Measurements from ENCODE around the gene MED12L.

Gene MED12L

GRCh38 chr3:151259664-151260063, 174.2 kb downstream of the MED12L start:
- Mint-ChIP-seq H3K36me3 (no peaks in the 10 kb centered on the region), H3K4me1 (peaks cover 2% of the 10 kb centered on the region), H3K27me3 (peaks cover 10% of the 10 kb centered on the region), H3K27ac (no peak overlapping the region), H3K9me3 (no peaks in the 10 kb centered on the region), H3K4me3 (no peak overlapping the region)
- no peak for ATAC-seq

DNA sequence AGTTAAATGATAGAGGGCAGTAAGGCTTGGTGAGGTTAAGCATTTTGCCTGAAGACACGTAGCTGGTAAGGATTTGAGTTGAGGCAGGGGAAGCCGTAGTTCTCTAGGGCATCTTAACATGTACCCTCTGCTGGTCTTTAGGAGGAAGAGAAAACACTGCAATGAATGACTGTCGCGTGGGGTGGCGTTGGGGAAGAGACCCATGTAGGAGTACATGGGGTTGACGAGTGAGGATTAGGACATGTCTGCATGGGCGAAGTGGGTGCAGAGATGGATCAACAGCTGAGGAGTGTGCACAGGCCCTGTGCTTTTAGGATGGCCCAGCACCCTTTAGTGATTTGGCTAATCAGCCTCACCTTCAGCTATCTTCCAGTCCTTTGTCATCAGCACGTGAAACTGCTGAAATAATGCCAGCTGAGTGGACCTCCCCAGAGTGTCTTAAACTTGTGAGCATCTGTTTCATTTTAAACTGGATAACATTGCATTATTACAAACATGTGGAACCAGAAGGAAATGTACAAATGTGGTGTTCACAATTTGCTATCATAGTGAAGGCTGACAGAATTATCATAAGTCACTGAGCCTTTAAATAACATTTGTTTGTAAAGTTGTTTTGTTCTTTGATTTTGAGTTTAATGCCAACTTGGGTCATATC, 177.5 kb downstream of the MED12L start:
- Mint-ChIP-seq H3K4me3 (no peak overlapping the region), H3K4me1 (peaks cover 23% of the 10 kb centered on the region), H3K9me3 (no peaks in the 10 kb centered on the region), H3K27ac (no peak overlapping the region), H3K27me3 (peaks cover 10% of the 10 kb centered on the region), H3K36me3 (no peaks in the 10 kb centered on the region)
- no peak for ATAC-seq

GRCh38 chr3:151264605-151265004, 179.1 kb downstream of the MED12L start:
- peaks cover 36% of the 10 kb centered on the region for H3K4me1 Mint-ChIP-seq
- ATAC-seq: no peak
- peaks cover 10% of the 10 kb centered on the region for H3K27me3 Mint-ChIP-seq
- H3K27ac Mint-ChIP-seq: peak overlapping the region; percentile 90
- no peak overlapping the region for H3K4me3 Mint-ChIP-seq
- no peaks in the 10 kb centered on the region for H3K36me3 Mint-ChIP-seq
- H3K9me3 Mint-ChIP-seq: no peaks in the 10 kb centered on the region

DNA sequence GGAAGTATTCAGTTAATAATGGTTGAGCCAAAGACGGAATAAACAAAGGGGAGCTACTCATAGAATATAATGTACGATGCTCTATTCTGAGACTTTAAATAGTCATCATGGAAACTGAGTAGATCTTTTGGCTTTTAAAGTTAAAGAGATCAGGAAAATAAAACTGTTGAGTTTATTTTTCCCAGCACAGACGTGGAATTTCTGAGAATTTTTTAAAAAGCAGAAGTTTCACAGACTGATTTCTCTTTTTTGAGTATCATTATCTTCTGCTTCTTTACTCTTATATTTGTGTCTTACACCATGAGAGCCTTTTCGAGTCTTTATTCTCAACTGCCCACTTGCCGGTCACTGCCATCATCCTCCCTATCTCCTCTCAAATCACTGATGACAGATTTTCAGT, 179.7 kb downstream of the MED12L start:
- Mint-ChIP-seq H3K36me3 (no peaks in the 10 kb centered on the region), H3K27ac (peak overlapping the region; percentile 90), H3K4me1 (peaks cover 42% of the 10 kb centered on the region), H3K9me3 (no peaks in the 10 kb centered on the region), H3K4me3 (no peak overlapping the region), H3K27me3 (peaks cover 10% of the 10 kb centered on the region)
- no peak for ATAC-seq

DNA sequence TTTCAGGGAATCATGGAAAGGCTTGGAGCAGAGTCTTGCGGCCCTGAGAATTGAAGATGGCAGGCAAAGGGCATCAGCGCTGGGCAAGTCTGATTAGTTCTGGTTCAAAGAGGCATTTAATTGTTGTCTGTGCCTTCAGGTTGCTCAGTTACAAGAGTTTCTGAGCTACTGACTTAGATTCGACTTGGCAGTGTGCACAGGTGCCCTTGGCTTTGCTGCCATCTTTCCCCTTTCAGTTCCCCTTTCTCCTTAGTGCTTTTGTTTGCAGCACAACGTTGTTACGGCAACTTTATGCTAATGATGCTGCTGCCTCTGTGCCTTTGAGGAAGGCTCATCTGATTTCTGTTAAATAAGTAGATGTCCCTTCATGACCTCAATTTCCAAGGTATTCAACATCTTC, 180.4 kb downstream of the MED12L start:
- H3K36me3 Mint-ChIP-seq: no peaks in the 10 kb centered on the region
- H3K27me3 Mint-ChIP-seq: peaks cover 4% of the 10 kb centered on the region
- peaks cover 43% of the 10 kb centered on the region for H3K4me1 Mint-ChIP-seq
- H3K9me3 Mint-ChIP-seq: no peaks in the 10 kb centered on the region
- H3K27ac Mint-ChIP-seq: peak overlapping the region; percentile 90
- no peak overlapping the region for H3K4me3 Mint-ChIP-seq
- peak; percentile 98 for ATAC-seq

GRCh38 chr3:151267066-151267465, 181.6 kb downstream of the MED12L start:
- Mint-ChIP-seq H3K27ac (no peak overlapping the region), H3K27me3 (no peaks in the 10 kb centered on the region), H3K4me1 (peaks cover 43% of the 10 kb centered on the region), H3K36me3 (no peaks in the 10 kb centered on the region), H3K9me3 (no peaks in the 10 kb centered on the region), H3K4me3 (no peak overlapping the region)
- no peak for ATAC-seq

DNA sequence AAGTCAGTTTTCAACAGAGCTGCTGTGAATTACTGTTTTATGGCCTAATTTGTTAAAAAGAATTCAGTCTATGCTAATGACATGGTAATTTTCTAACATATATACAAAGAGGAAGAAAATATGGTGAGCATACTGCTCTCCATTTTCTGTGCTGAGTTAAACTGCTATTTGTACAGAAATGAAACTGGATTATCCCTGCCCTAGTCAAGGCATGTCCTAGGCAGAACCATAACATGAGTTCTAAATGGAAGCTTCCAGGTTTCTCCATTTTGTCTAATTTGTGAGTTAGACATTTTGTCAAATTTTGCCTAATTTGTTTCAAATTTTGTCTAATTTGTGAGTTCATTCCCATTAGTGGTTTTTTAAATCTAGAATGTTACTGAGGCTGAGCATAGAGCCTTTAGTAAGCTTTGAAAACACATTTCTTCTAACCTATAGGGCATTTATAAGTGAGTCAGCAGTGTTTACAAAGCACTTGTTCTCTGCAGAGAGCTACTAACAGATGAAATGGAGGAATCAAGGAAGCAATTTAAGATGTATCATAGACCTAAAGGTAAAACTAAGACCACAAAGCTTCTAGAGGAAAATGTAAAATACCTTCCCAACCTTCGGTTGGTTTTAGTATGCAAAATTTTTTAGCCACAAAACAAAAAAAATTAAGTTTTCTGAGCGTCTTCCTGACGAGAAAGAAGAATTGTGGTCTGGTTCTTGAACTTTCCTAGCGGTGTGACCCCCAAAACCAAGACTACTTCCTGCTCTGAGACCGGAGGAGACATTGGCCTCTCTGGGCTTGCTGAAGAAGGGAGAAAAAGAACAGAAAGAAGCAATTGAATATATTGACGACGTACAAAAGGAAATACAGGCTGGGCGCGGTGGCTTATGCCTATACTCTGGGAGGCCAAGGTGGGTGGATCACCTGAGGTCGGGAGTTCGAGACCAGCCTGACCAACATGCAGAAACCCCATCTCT, 183.1 kb downstream of the MED12L start:
- Mint-ChIP-seq H3K4me3 (peak overlapping the region; percentile 10), H3K4me1 (peaks cover 43% of the 10 kb centered on the region), H3K27ac (peak overlapping the region; percentile 80), H3K36me3 (no peaks in the 10 kb centered on the region), H3K9me3 (no peaks in the 10 kb centered on the region), H3K27me3 (no peaks in the 10 kb centered on the region)
- peak; percentile 46 for ATAC-seq

DNA sequence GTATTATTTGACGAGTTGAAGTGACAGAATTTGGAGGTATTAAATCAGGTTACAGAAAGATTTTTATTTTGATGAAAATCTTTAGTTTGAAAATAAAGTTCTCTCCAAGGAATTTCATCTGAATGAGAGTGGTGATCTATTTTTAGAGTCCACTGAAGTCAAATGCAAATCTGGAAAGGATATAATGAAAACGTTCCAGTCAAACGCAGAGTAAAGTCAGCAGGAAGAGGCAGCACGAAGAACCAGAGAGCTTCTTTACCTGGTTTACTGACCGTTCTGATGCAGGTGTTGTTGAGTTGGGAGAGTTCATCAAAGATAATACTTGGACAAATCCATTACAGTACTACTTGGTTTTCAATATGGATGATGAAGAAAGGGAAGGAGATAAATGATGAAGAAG, 184.2 kb downstream of the MED12L start:
- ATAC-seq: no peak
- no peaks in the 10 kb centered on the region for H3K36me3 Mint-ChIP-seq
- no peaks in the 10 kb centered on the region for H3K27me3 Mint-ChIP-seq
- H3K27ac Mint-ChIP-seq: no peak overlapping the region
- no peak overlapping the region for H3K4me3 Mint-ChIP-seq
- H3K9me3 Mint-ChIP-seq: no peaks in the 10 kb centered on the region
- peaks cover 52% of the 10 kb centered on the region for H3K4me1 Mint-ChIP-seq

DNA sequence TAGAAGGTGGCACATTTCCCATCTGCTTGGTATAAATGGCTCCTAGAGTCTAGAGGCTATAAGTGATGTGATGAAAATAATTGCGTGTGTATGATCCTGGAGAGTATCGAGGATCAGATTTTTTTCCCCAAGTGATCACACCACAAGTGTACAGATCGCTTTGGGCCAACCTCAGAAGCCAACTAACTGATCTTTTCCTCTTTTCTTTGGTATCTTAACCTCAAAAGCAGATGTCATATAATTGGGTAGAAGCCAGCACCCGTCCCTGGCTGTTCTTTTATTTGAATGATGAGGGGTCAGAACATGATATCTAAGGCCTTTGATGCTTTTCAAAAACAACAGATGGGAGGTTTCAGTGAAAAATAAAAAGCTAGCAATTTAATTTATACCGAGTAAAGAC, 189.6 kb downstream of the MED12L start:
- Mint-ChIP-seq H3K4me3 (no peak overlapping the region), H3K4me1 (peaks cover 58% of the 10 kb centered on the region)

GRCh38 chr3:151276038-151276686, 190.7 kb downstream of the MED12L start:
- Mint-ChIP-seq H3K27ac (peak overlapping the region; percentile 69), H3K27me3 (no peaks in the 10 kb centered on the region), H3K4me1 (peaks cover 58% of the 10 kb centered on the region), H3K36me3 (no peaks in the 10 kb centered on the region), H3K4me3 (no peak overlapping the region), H3K9me3 (no peaks in the 10 kb centered on the region)
- ATAC-seq: no peak

More for the DNA sequence above, 189.6 kb downstream of the MED12L start:
- Mint-ChIP-seq H3K36me3 (no peaks in the 10 kb centered on the region), H3K27me3 (no peaks in the 10 kb centered on the region), H3K9me3 (no peaks in the 10 kb centered on the region), H3K27ac (peak overlapping the region; percentile 69)
- no peak for ATAC-seq

DNA sequence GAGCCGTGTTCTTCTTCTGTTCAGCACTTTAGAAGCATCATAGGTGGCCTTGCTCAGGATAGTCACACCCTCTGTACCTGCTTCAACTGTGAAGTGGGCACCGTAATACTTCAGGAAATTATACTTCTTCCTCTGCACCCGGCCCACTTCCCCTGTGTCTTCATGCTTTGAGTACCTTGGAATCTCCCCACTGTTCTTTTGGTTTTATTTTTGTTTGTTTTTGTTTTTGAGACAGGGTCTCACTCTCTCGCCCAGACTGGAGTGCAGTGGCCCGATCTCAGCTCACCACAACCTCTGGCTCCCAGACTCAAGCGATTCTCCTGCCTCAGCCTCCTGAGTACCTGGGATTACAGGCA, 191.2 kb downstream of the MED12L start:
- H3K27ac Mint-ChIP-seq: peak overlapping the region; percentile 69
- H3K9me3 Mint-ChIP-seq: no peaks in the 10 kb centered on the region
- peak overlapping the region; percentile 49 for H3K4me3 Mint-ChIP-seq
- ATAC-seq: peak; percentile 89
- no peaks in the 10 kb centered on the region for H3K27me3 Mint-ChIP-seq
- no peaks in the 10 kb centered on the region for H3K36me3 Mint-ChIP-seq
- H3K4me1 Mint-ChIP-seq: peaks cover 58% of the 10 kb centered on the region

DNA sequence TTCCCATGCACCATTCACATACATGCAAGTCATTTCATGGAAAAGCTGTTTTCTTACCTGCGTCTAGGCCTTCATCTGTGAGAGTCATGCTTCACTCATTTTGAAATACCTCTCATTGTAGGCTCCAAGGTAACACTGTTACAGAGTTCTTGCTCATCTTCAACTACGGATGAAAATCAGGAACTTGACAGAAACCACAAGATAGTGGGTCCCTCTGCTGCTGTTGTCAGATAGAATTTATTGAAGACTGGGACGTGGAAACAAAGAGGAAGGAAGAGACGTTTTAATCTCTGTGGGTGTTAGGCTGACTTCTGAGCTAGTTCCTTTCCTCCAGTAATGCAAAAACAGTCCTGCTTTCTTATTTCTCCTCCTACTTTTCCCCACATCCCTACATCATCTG, 192.8 kb downstream of the MED12L start, which contains the start of gene P2RY14:
TSS of gene P2RY14 (minus strand) at position 313 of the 400 bp plus-strand sequence. CDS start 64,226 bp downstream, outside the sequence.
- Mint-ChIP-seq H3K36me3 (no peaks in the 10 kb centered on the region), H3K27ac (peak within 1 kb of the TSS; percentile 58), H3K27me3 (no peaks in the 10 kb centered on the region), H3K9me3 (no peaks in the 10 kb centered on the region), H3K4me3 (no peak within 1 kb of the TSS), H3K4me1 (peaks cover 58% of the 10 kb centered on the region)
- ATAC-seq: peak; percentile 79

DNA sequence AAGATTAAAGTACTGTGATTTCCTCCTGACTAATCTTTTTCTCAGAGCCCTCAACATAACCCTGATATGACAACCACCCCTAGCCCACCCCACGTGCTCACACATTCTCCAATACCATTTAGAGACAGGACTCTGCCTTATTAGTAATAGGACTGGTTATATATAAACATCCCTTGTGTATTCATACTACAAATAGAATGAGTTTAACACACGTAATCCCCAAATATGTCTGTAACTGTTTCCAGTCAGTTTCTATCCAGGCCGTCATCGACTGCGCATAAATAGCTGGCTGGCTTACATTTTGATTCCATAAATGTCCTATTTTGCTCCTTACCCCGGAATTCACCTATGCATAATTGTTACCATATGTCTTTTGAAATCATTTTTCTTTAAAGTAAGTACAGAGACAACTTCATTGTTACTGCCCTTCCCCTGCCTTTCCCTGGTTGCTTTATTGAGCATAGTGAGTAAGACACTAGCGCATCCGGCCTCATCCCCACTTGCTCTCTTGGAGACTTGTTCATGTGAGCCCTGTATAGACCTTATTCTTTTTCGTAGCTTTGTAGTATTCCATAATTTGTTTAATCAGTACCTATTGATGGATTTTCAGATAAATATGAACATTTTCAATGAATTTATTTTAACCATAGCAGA, 196.3 kb downstream of the MED12L start:
- Mint-ChIP-seq H3K27ac (no peak overlapping the region), H3K4me1 (peaks cover 25% of the 10 kb centered on the region), H3K36me3 (no peaks in the 10 kb centered on the region), H3K4me3 (no peak overlapping the region), H3K9me3 (no peaks in the 10 kb centered on the region), H3K27me3 (no peaks in the 10 kb centered on the region)
- ATAC-seq: no peak

DNA sequence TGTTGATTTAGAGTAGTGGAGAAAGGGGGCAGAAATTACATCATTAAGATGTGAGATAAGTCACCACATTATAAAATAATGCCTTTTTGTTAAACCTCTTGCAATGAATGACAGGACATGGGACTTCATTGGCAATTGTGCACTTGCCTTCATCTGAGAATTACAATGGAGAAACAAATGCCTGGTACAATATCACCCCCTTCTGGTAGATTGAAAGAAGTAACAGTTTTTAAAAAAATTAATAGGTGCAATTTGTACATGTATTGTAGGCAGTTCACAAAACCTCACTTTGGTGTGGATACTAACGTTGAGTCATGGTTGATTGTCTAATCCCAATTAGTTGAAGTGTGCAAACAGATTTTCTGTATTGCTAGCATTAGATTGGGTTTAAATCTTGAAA, 197.5 kb downstream of the MED12L start:
- H3K4me1 Mint-ChIP-seq: peaks cover 21% of the 10 kb centered on the region
- H3K27me3 Mint-ChIP-seq: no peaks in the 10 kb centered on the region
- no peaks in the 10 kb centered on the region for H3K36me3 Mint-ChIP-seq
- no peaks in the 10 kb centered on the region for H3K9me3 Mint-ChIP-seq
- H3K4me3 Mint-ChIP-seq: no peak overlapping the region
- no peak overlapping the region for H3K27ac Mint-ChIP-seq
- ATAC-seq: peak; percentile 45

- no peaks in the 10 kb centered on the region for H3K36me3 Mint-ChIP-seq
- ATAC-seq: no peak
- no peak overlapping the region for H3K27ac Mint-ChIP-seq
- peaks cover 16% of the 10 kb centered on the region for H3K4me1 Mint-ChIP-seq
- no peaks in the 10 kb centered on the region for H3K9me3 Mint-ChIP-seq
- H3K4me3 Mint-ChIP-seq: no peak overlapping the region
- no peaks in the 10 kb centered on the region for H3K27me3 Mint-ChIP-seq
Measured at GRCh38 chr3:151283387-151283786, 197.9 kb downstream of the MED12L start.

Measured in stimulated activated memory B cell treated with anti-CD40 and anti-IgM and Interleukin-4, amounts not matched to agents 10 μg/mL and 1 μg/mL and 100 μg/mL, for 72 hours (primary cell).